Keratinocyte (primary cell): Measurements from ENCODE around the gene PNPLA7. TPM values are rescaled to one million over a fixed set of nuclear protein-coding genes. Genes with fewer than 3 reads are reported as not detected.
"Not testable (repeated sequence)": the region's sequence is repeated elsewhere in the genome, so short reads cannot be mapped to it uniquely, and the experiment has no call there.

Experiments
- DNase-seq: peaks from one replicate; pipeline ENCODE4 v3.0.0-alpha.2; 2011; ENCODE audit warnings: low read depth, missing footprints, low spot score
- FAIRE-seq: peaks from 2 replicates; lab custom pipeline; 2011; peaks lifted over from hg19 to GRCh38; lab: Jason Lieb, UNC
- H2AFZ ChIP-seq: 2 replicates; pipeline ENCODE4 v1.6.0; 2012; ENCODE audit warnings: low read length, control low read depth, inconsistent platforms; ENCODE audit not compliant: control insufficient read depth
- H3K27ac ChIP-seq: 2 replicates; pipeline ENCODE4 v1.5.1; 2011; ENCODE audit warnings: low read length; ENCODE audit not compliant: control insufficient read depth, insufficient read depth
- H3K27me3 ChIP-seq: 3 replicates; pipeline ENCODE4 v1.6.0; 2011; ENCODE audit warnings: low read length; ENCODE audit not compliant: control insufficient read depth, insufficient read depth; ENCODE audit errors: extremely low read depth
- H3K36me3 ChIP-seq, 2 experiments: 2 replicates in 1 of 2; 3 replicates in 1 of 2; pipeline ENCODE4 v1.5.1; 2011; ENCODE audit warnings: low read length in 2 of 2, mild to moderate bottlenecking in 1 of 2; ENCODE audit not compliant: control insufficient read depth in 2 of 2, insufficient read depth in 2 of 2; ENCODE audit errors: extremely low read depth in 1 of 2
- H3K4me1 ChIP-seq: 3 replicates; pipeline ENCODE4 v1.5.1; 2011; ENCODE audit warnings: low read length; ENCODE audit not compliant: control insufficient read depth, insufficient read depth; ENCODE audit errors: extremely low read depth
- H3K4me2 ChIP-seq: 3 replicates; pipeline ENCODE4 v1.6.0; 2011; ENCODE audit warnings: low read depth, low read length; ENCODE audit not compliant: control insufficient read depth, insufficient read depth; ENCODE audit errors: extremely low read depth
- H3K4me3 ChIP-seq, 3 experiments: fragments of 200-600 bp in 1 of 3; sonication (generic) in 1 of 3; 2 replicates in 2 of 3; 3 replicates in 1 of 3; pipeline ENCODE4 v1.5.1; 2011 to 2016; ENCODE audit warnings: low read length in 3 of 3, mild to moderate bottlenecking in 3 of 3, control low read depth in 2 of 3, inconsistent platforms in 1 of 3, low read depth in 1 of 3, mixed read lengths in 1 of 3, mixed run types in 1 of 3, moderate library complexity in 1 of 3; ENCODE audit not compliant: control insufficient read depth in 2 of 3, insufficient read depth in 2 of 3; ENCODE audit errors: extremely low read depth in 1 of 3
- H3K79me2 ChIP-seq: 2 replicates; pipeline ENCODE4 v1.6.0; 2012; ENCODE audit warnings: low read length; ENCODE audit not compliant: control insufficient read depth, insufficient read depth
- H3K9ac ChIP-seq: 3 replicates; pipeline ENCODE4 v1.6.0; 2011; ENCODE audit warnings: low read length; ENCODE audit not compliant: control insufficient read depth, insufficient read depth; ENCODE audit errors: extremely low read depth
- H3K9me1 ChIP-seq: 3 replicates; pipeline ENCODE4 v1.6.0; 2011; ENCODE audit warnings: low read length; ENCODE audit not compliant: control insufficient read depth, insufficient read depth; ENCODE audit errors: extremely low read depth
- H3K9me3 ChIP-seq: 2 replicates; pipeline ENCODE4 v1.5.1; 2012; ENCODE audit warnings: low read depth, low read length; ENCODE audit not compliant: control insufficient read depth
- H4K20me1 ChIP-seq: 3 replicates; pipeline ENCODE4 v1.6.0; 2011; ENCODE audit warnings: low read length; ENCODE audit not compliant: control insufficient read depth, insufficient read depth; ENCODE audit errors: extremely low read depth
- EZH2 ChIP-seq: IDR thresholded peaks from one replicate; pipeline ENCODE4 v1.6.1; 2012; ENCODE audit warnings: inconsistent platforms, mild to moderate bottlenecking, low read length, moderate library complexity
- dilution Hi-C: fragments of 300-500 bp; cut with MboI; formaldehyde crosslinking; loops from one replicate; pipeline ENCODE4 v1.7.0; 2020; ENCODE audit warnings: low sequenced_read_pairs; ENCODE audit not compliant: extremely low pct_ligation_motif_present
- polyA plus RNA-seq, 5 experiments: library from polyadenylated mRNA; depleted of rRNA in 3 of 5; stranded (reverse) in 3 of 5; stranded (forward) in 1 of 5; unstranded in 1 of 5; fragments of >200 nt; gene quantifications; 1 replicate in 1 of 5; 2 replicates in 3 of 5; 3 replicates in 1 of 5; pipeline versions ENCODE4 v1.2.1 to v1.2.3, GENCODE V29; 2011 to 2012; ENCODE audit warnings: missing spikeins in 2 of 5, low read depth in 1 of 5, low replicate concordance in 1 of 5
- TF ChIP-seq, protein P1 (sequence below), 3 experiments: IDR thresholded peaks in 1 of 3; conservative IDR thresholded peaks in 1 of 3; optimal IDR thresholded peaks in 1 of 3; 2 replicates in 2 of 3; 3 replicates in 1 of 3; pipeline versions ENCODE3 to v1.5.1; 2011; ENCODE audit warnings: low read length in 3 of 3, mild to moderate bottlenecking in 3 of 3, moderate library complexity in 2 of 3, control low read depth in 1 of 3, inconsistent platforms in 1 of 3; ENCODE audit not compliant: insufficient read depth in 2 of 3; ENCODE audit errors: extremely low read depth in 1 of 3

PNPLA7 gene
- polyA plus RNA-seq, 1 donor (not counting 4 experiments of a cell fraction or from before 2014, with no cell fraction given), result 0.34 TPM

DNA sequence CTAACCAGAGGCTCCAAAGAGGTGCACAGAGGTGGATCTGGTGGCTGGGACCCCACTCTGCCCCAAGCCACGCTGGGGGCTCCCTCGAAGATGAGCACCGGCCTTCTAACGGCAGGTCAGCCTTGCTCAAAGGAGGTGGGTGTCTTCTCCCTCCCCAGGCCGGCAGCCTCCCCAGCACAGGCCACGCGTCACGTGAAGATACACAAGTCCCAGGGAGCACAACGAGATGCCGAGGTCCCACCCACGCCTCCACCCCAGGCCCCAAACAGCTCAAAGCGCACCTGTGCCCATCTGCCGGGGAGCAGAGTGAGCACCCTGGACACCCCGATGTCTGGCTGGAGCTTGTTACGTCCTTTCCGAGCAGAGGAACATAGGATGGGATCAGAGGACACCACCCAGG, 12.1 kb downstream of the PNPLA7 start:
- DNase-seq, result no peak
- H2AFZ ChIP-seq, result no peak overlapping the region
- dilution Hi-C loops, result no loop called here
- no peaks in the 10 kb centered on the region for H3K36me3 ChIP-seq
- TF ChIP-seq, protein P1, sequence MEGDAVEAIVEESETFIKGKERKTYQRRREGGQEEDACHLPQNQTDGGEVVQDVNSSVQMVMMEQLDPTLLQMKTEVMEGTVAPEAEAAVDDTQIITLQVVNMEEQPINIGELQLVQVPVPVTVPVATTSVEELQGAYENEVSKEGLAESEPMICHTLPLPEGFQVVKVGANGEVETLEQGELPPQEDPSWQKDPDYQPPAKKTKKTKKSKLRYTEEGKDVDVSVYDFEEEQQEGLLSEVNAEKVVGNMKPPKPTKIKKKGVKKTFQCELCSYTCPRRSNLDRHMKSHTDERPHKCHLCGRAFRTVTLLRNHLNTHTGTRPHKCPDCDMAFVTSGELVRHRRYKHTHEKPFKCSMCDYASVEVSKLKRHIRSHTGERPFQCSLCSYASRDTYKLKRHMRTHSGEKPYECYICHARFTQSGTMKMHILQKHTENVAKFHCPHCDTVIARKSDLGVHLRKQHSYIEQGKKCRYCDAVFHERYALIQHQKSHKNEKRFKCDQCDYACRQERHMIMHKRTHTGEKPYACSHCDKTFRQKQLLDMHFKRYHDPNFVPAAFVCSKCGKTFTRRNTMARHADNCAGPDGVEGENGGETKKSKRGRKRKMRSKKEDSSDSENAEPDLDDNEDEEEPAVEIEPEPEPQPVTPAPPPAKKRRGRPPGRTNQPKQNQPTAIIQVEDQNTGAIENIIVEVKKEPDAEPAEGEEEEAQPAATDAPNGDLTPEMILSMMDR (optimal IDR thresholded peaks at IDR 0.05 in 1 of 3, IDR thresholded peaks at IDR 0.05 in 1 of 3, conservative IDR thresholded peaks at IDR 0.05 in 1 of 3; ENCODE audit: extremely low read depth in 1 of 3, insufficient read depth in 2 of 3, low read length in 3 of 3), result no peak
- TF ChIP-seq EZH2, result no peak
- H4K20me1 ChIP-seq, result no peaks in the 10 kb centered on the region
- H3K9me3 ChIP-seq, result no peaks in the 10 kb centered on the region
- FAIRE-seq, result no peak
- H3K4me2 ChIP-seq, result no peak overlapping the region
- H3K27me3 ChIP-seq, result no peaks in the 10 kb centered on the region
- no peak overlapping the region for H3K9ac ChIP-seq
- no peak overlapping the region for H3K27ac ChIP-seq
- H3K4me3 ChIP-seq, result no peak overlapping the region
- H3K79me2 ChIP-seq, result no peaks in the 10 kb centered on the region
- no peaks in the 10 kb centered on the region for H3K4me1 ChIP-seq
- no peaks in the 10 kb centered on the region for H3K9me1 ChIP-seq

DNA sequence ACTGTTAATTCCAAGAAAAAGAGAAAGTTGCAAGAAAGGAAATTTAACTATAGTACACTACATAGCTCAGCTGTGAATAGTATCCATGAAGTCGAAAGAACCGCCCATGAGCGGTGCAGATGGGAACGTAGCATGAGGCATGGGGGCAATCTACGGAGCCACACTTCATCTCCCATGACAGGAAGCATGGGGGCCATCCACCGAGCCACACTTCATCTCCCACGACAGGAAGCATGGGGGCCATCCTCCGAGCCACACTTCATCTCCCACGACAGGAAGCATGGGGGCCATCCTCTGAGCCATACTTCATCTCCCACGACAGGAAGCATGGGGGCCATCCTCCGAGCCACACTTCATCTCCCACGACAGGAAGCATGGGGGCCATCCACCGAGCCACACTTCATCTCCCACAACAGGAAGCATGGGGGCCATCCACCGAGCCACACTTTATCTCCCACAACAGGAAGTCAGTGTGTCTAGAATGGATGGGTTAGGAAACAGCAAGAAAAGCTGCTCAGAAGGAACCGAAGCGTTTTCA, 13.5 kb downstream of the PNPLA7 start:
- H3K27ac ChIP-seq, H3K27me3 ChIP-seq, H3K4me3 ChIP-seq, dilution Hi-C loops, H3K9me3 ChIP-seq, H3K9me1 ChIP-seq, H3K36me3 ChIP-seq, H3K4me1 ChIP-seq, H2AFZ ChIP-seq, H4K20me1 ChIP-seq, H3K79me2 ChIP-seq, DNase-seq, FAIRE-seq, H3K4me2 ChIP-seq, H3K9ac ChIP-seq: not testable (repeated sequence)

DNA sequence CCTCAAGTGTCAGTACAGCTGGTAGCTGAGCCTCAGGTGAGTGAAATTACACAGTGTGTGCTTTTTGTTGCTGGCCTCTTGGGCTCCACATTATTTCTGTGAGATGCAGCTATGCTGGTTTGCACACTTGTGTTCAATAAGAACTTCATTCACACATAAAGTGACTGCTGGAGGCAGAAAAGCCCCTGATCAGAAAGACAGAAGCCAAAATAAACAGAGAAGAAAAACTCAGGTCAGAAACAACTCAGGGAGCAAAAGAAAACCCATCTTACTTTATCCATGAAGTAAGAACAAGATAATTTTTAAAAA, 15.1 kb downstream of the PNPLA7 start:
- FAIRE-seq (no peak), DNase-seq (no peak)

More for the DNA sequence above, 15.1 kb downstream of the PNPLA7 start:
- Histone ChIP-seq H3K9me1 (no peaks in the 10 kb centered on the region), H3K4me1 (no peaks in the 10 kb centered on the region), H3K9me3 (no peaks in the 10 kb centered on the region), H2AFZ (peak overlapping the region; percentile 37), H3K4me3 (no peak overlapping the region), H3K27me3 (no peaks in the 10 kb centered on the region), H3K36me3 (no peaks in the 10 kb centered on the region), H3K79me2 (no peaks in the 10 kb centered on the region), H3K27ac (no peak overlapping the region), H3K9ac (no peak overlapping the region), H4K20me1 (no peaks in the 10 kb centered on the region), H3K4me2 (no peak overlapping the region)
- dilution Hi-C loops, result no loop called here
- TF ChIP-seq EZH2, result no peak
- TF ChIP-seq, protein P1 (optimal IDR thresholded peaks at IDR 0.05 in 1 of 3, IDR thresholded peaks at IDR 0.05 in 1 of 3, conservative IDR thresholded peaks at IDR 0.05 in 1 of 3; ENCODE audit: extremely low read depth in 1 of 3, insufficient read depth in 2 of 3, low read length in 3 of 3), result no peak
